DOHH2 (cell line): ENCODE results near the gene CEBPZ.

Experiments
- H3F3A ChIP-seq: fragments of 200-600 bp; sonication (generic), shearing (Covaris generic); 2 replicates; pipeline ENCODE4 v1.6.0; 2016; ENCODE audit warnings: antibody characterized with exemption, mild to moderate bottlenecking; ENCODE audit not compliant: control insufficient read depth, insufficient read depth
- H3K27ac ChIP-seq: fragments of 200-600 bp; sonication (generic); 2 replicates; pipeline ENCODE4 v1.5.1; 2014; ENCODE audit warnings: low read depth, mild to moderate bottlenecking, low read length, moderate library complexity
- H3K27me3 ChIP-seq: fragments of 200-600 bp; sonication (generic); 2 replicates; pipeline ENCODE4 v1.6.1; 2014; ENCODE audit warnings: mild to moderate bottlenecking, low read length, mixed read lengths; ENCODE audit not compliant: control insufficient read depth
- H3K36me3 ChIP-seq: fragments of 200-600 bp; sonication (generic); 2 replicates; pipeline ENCODE4 v1.6.1; 2014; ENCODE audit warnings: mild to moderate bottlenecking, low read length, moderate library complexity, mixed read lengths; ENCODE audit not compliant: control insufficient read depth
- H3K4me1 ChIP-seq: fragments of 200-600 bp; sonication (generic); 2 replicates; pipeline ENCODE4 v1.6.1; 2014; ENCODE audit warnings: mild to moderate bottlenecking, low read length, mixed read lengths; ENCODE audit not compliant: control insufficient read depth
- H3K4me2 ChIP-seq: fragments of 200-600 bp; sonication (generic); 2 replicates; pipeline ENCODE4 v1.6.0; 2014; ENCODE audit warnings: mild to moderate bottlenecking, low read length, moderate library complexity
- H3K4me3 ChIP-seq: fragments of 200-600 bp; sonication (generic); 2 replicates; pipeline ENCODE4 v1.5.1; 2014; ENCODE audit warnings: mild to moderate bottlenecking, low read length, mixed read lengths
- H3K79me2 ChIP-seq: fragments of 200-600 bp; sonication (generic); 2 replicates; pipeline ENCODE4 v1.6.1; 2014; ENCODE audit warnings: mild to moderate bottlenecking, low read length, mixed read lengths; ENCODE audit not compliant: control insufficient read depth
- H3K9me2 ChIP-seq: fragments of 200-600 bp; sonication (generic); replicated peaks from 2 replicates; pipeline ENCODE4 v1.6.1; 2014; ENCODE audit warnings: mild to moderate bottlenecking, low read length, mixed read lengths; ENCODE audit not compliant: control insufficient read depth
- H3K9me3 ChIP-seq: fragments of 200-600 bp; sonication (generic); 2 replicates; pipeline ENCODE4 v1.6.1; 2014; ENCODE audit warnings: antibody characterized with exemption, low read length, mixed read lengths; ENCODE audit not compliant: control insufficient read depth, insufficient read depth
- H4K20me1 ChIP-seq: fragments of 200-600 bp; sonication (generic); 2 replicates; pipeline ENCODE4 v1.6.0; 2014; ENCODE audit warnings: low read depth, mild to moderate bottlenecking, antibody characterized with exemption, low read length, moderate library complexity; ENCODE audit not compliant: control insufficient read depth, insufficient read depth
- CTCF ChIP-seq: fragments of 200-600 bp; sonication (generic); IDR thresholded peaks from one replicate; pipeline ENCODE4 v1.5.1; 2014; ENCODE audit warnings: antibody characterized with exemption, mild to moderate bottlenecking, low read depth, low read length; ENCODE audit not compliant: poor library complexity, severe bottlenecking
- EZH2phosphoT487 ChIP-seq: fragments of 200-600 bp; sonication (generic); IDR thresholded peaks from 2 replicates; pipeline ENCODE4 v1.6.1; 2017; ENCODE audit warnings: borderline replicate concordance, mild to moderate bottlenecking, antibody characterized with exemption, low read length, moderate library complexity, mixed read lengths

The CEBPZ gene

GRCh38 chr2:37246205-37246604, 14.8 kb upstream of the CEBPZ start:
- peaks cover 92% of the 10 kb centered on the region for H3K36me3 ChIP-seq
- H3K9me2 ChIP-seq: no peaks in the 10 kb centered on the region
- H3K9me3 ChIP-seq: no peaks in the 10 kb centered on the region
- H3K79me2 ChIP-seq: no peaks in the 10 kb centered on the region
- H3K4me3 ChIP-seq: no peak overlapping the region
- H3K4me2 ChIP-seq: no peak overlapping the region
- no peak for TF ChIP-seq CTCF
- no peak for TF ChIP-seq EZH2phosphoT487
- no peaks in the 10 kb centered on the region for H3K27me3 ChIP-seq
- H3K27ac ChIP-seq: no peak overlapping the region
- no peaks in the 10 kb centered on the region for H3K4me1 ChIP-seq
- H4K20me1 ChIP-seq: no peaks in the 10 kb centered on the region
- H3F3A ChIP-seq: peaks cover 3% of the 10 kb centered on the region; the same call in 1 of the 2 replicates

- Histone ChIP-seq H3K9me2 (no peaks in the 10 kb centered on the region), H3K79me2 (no peaks in the 10 kb centered on the region), H3K4me3 (no peak overlapping the region), H3K27me3 (no peaks in the 10 kb centered on the region), H3K9me3 (no peaks in the 10 kb centered on the region), H4K20me1 (no peaks in the 10 kb centered on the region), H3F3A (peaks cover 3% of the 10 kb centered on the region; the same call in 1 of the 2 replicates), H3K4me2 (no peak overlapping the region), H3K36me3 (peaks cover 83% of the 10 kb centered on the region), H3K4me1 (no peaks in the 10 kb centered on the region), H3K27ac (no peak overlapping the region)
- TF ChIP-seq EZH2phosphoT487: no peak
- TF ChIP-seq CTCF: no peak
Measured at GRCh38 chr2:37244755-37245154, 13.4 kb upstream of the CEBPZ start.

GRCh38 chr2:37244017-37244416, 12.6 kb upstream of the CEBPZ start:
- Histone ChIP-seq H3K9me3 (no peaks in the 10 kb centered on the region), H3K4me1 (no peaks in the 10 kb centered on the region), H3K79me2 (no peaks in the 10 kb centered on the region), H3K4me2 (no peak overlapping the region), H3K36me3 (peaks cover 81% of the 10 kb centered on the region), H4K20me1 (no peaks in the 10 kb centered on the region), H3K9me2 (no peaks in the 10 kb centered on the region), H3K4me3 (no peak overlapping the region), H3K27ac (no peak overlapping the region), H3F3A (peaks cover 3% of the 10 kb centered on the region; the same call in 1 of the 2 replicates), H3K27me3 (no peaks in the 10 kb centered on the region)
- TF ChIP-seq EZH2phosphoT487 (no peak), CTCF (no peak)

- Histone ChIP-seq H3K27ac (no peak overlapping the region), H3K36me3 (peaks cover 78% of the 10 kb centered on the region), H3K4me3 (no peak overlapping the region), H3F3A (peaks cover 3% of the 10 kb centered on the region; the same call in 1 of the 2 replicates), H3K4me2 (no peak overlapping the region), H3K9me3 (no peaks in the 10 kb centered on the region), H3K9me2 (no peaks in the 10 kb centered on the region), H3K79me2 (no peaks in the 10 kb centered on the region), H4K20me1 (no peaks in the 10 kb centered on the region), H3K4me1 (no peaks in the 10 kb centered on the region), H3K27me3 (no peaks in the 10 kb centered on the region)
- TF ChIP-seq EZH2phosphoT487: no peak
- TF ChIP-seq CTCF: no peak
Measured at GRCh38 chr2:37243435-37243834, 12.0 kb upstream of the CEBPZ start.
